Hepatic stellate cell (primary cell): ENCODE measurements around the gene ALKBH2.
A peak's percentile ranks its signal among the peaks of the same experiment; 100 is the strongest.

Experiments used
- DNase-seq: peaks from one replicate; pipeline ENCODE4 v3.0.0; 2011; ENCODE audit warnings: low spot score

Gene ALKBH2

GRCh38 chr12:109113661-109114321 is 20.5 kb upstream of the ALKBH2 start:
- no peak for DNase-seq

GRCh38 chr12:109112720-109113465 is 19.6 kb upstream of the ALKBH2 start:
- DNase-seq = no peak

- DNase-seq = peak; percentile 78
Observed at GRCh38 chr12:109110988-109111495, 17.8 kb upstream of the ALKBH2 start.

GRCh38 chr12:109109746-109110350 is 16.6 kb upstream of the ALKBH2 start:
- no peak for DNase-seq

GRCh38 chr12:109105176-109105575 is 11.9 kb upstream of the ALKBH2 start:
- no peak for DNase-seq

- DNase-seq = no peak
Observed at GRCh38 chr12:109102491-109102890, 9.2 kb upstream of the ALKBH2 start.

GRCh38 chr12:109100741-109101140 is 7.5 kb upstream of the ALKBH2 start:
- DNase-seq = no peak

- no peak for DNase-seq
Observed at GRCh38 chr12:109099431-109100020, 6.3 kb upstream of the ALKBH2 start.

GRCh38 chr12:109098651-109099050 is 5.4 kb upstream of the ALKBH2 start:
- DNase-seq = peak; percentile 27

- peak; percentile 47 for DNase-seq
Observed at GRCh38 chr12:109098183-109098604, 4.9 kb upstream of the ALKBH2 start.

- DNase-seq = peak; percentile 100
Observed at GRCh38 chr12:109097435-109098182, 4.3 kb upstream of the ALKBH2 start, which contains the start of gene UNG. Gene UNG, plus strand, starts transcription at chr12:109097597. Its CDS starts 83 bp downstream, at chr12:109097680.

- DNase-seq = no peak
Observed at GRCh38 chr12:109097140-109097434, 3.8 kb upstream of the ALKBH2 start.

- no peak for DNase-seq
Observed at GRCh38 chr12:109092497-109093021, 713 bp downstream of the ALKBH2 start.

- DNase-seq = no peak
Observed at GRCh38 chr12:109089683-109090082, 3.6 kb downstream of the ALKBH2 start.

GRCh38 chr12:109088818-109089217 is 4.5 kb downstream of the ALKBH2 start:
- no peak for DNase-seq

GRCh38 chr12:109087250-109087649 is 6.0 kb downstream of the ALKBH2 start:
- no peak for DNase-seq

GRCh38 chr12:109085590-109085989 is 7.7 kb downstream of the ALKBH2 start:
- DNase-seq = no peak

- DNase-seq = no peak
Observed at GRCh38 chr12:109084425-109084824, 8.8 kb downstream of the ALKBH2 start.

- no peak for DNase-seq
Observed at GRCh38 chr12:109082751-109083150, 10.5 kb downstream of the ALKBH2 start.

GRCh38 chr12:109074866-109075265 is 18.4 kb downstream of the ALKBH2 start:
- no peak for DNase-seq
